GM21786 (cell line): ENCODE measurements around the gene CCRL2.
"Not testable (repeated sequence)": the region's sequence is repeated elsewhere in the genome, so short reads cannot be mapped to it uniquely, and the experiment has no call there.

Source experiments
- ATAC-seq: cut with Tn5 transposase; IDR thresholded peaks from one replicate; pipeline ENCODE4 v1.9.1; 2021; ENCODE audit not compliant: unreplicated experiment

CCRL2 gene

GRCh38 chr3:46401579-46401978, 5.5 kb upstream of the CCRL2 start:
- no peak for ATAC-seq

- not testable (repeated sequence) for ATAC-seq
Observed at GRCh38 chr3:46402902-46403301, 4.2 kb upstream of the CCRL2 start.

- no peak for ATAC-seq
Observed at GRCh38 chr3:46405301-46406019, 1.6 kb upstream of the CCRL2 start.

- no peak for ATAC-seq
Observed at GRCh38 chr3:46406443-46406787, 644 bp upstream of the CCRL2 start.

DNA sequence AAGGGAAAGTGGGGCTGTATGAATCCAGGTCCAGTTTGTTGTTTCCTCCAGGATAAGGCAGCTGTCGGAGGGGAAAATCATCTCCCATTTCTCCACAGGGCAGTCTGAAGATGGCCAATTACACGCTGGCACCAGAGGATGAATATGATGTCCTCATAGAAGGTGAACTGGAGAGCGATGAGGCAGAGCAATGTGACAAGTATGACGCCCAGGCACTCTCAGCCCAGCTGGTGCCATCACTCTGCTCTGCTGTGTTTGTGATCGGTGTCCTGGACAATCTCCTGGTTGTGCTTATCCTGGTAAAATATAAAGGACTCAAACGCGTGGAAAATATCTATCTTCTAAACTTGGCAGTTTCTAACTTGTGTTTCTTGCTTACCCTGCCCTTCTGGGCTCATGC, 911 bp downstream of the CCRL2 start:
- ATAC-seq: no peak

- ATAC-seq: no peak
Observed at GRCh38 chr3:46408853-46409252, 1.8 kb downstream of the CCRL2 start.

DNA sequence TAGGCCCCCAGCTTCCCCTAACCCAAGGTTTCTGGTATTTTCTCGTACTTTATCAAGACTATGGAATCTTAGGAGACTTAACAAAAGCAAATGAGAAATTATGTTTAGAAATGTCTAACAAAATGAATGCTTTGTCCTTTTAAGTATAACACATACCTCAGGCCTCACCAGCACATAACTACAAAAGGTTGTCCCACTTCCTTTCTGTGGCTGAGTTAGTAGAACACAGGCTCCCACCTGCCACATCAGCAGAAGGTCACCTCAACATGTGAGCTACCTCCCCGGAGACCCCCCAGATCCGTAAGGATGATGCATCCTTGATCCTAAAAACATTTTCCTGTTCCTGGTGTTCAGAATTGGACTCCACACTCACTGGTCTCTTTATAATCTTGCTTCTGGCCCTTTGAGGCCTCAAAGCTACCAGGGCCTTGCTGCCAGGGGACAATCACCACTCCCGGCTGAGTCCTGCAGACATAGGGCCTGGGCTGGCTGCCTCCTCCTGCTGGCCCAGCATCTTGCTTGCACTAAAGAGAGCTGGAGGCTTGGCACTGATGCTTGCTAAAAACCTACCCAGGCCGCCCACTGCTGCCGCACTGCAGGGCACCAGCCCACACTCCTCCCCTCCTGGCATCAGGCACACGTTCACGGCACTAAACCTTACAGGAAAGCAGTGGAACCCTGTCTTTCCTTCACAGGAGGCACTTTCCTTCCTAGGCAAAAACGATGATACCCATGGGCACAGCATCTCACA, 2.9 kb downstream of the CCRL2 start:
- no peak for ATAC-seq

DNA sequence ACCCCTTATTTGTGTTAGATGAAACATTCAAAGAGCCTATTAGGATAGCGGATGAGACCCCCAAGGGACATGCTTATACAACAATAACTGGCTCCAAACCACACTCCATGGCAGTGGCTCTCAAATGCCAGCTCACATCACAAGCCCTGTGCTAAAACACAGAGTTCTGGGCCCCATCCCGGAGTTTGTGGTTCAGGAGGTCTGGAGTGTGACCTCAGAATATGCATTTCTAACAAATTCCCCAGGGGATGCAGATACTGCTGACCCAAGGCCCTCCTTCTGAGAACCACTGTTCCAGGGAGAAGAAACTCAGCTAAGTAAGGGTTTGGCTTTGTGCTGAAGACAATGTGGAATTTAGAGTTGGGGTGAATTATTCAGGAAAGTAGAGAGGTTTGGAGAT, 3.6 kb downstream of the CCRL2 start:
- no peak for ATAC-seq

DNA sequence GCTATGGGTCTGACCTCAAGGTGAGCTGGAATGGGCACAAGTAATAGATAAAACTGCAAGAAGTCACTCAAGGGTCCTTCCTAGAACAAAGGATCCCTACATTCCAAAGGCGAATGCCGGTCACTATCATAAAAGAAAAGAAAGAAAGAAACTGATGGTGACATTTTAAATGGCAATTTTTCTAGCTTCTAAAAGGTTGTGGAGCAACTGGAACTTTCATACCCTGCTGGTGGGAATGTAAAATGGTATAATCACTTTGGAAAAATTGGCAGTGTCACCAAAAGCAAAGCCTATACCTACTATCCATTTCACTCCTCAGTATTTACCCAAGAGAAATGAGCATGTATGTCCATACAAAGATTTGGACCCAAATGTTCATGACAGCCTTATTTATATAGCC, 4.2 kb downstream of the CCRL2 start:
- ATAC-seq: no peak

- ATAC-seq: no peak
Observed at GRCh38 chr3:46412786-46413298, 5.8 kb downstream of the CCRL2 start.

GRCh38 chr3:46413951-46414350, 6.9 kb downstream of the CCRL2 start:
- ATAC-seq: no peak

DNA sequence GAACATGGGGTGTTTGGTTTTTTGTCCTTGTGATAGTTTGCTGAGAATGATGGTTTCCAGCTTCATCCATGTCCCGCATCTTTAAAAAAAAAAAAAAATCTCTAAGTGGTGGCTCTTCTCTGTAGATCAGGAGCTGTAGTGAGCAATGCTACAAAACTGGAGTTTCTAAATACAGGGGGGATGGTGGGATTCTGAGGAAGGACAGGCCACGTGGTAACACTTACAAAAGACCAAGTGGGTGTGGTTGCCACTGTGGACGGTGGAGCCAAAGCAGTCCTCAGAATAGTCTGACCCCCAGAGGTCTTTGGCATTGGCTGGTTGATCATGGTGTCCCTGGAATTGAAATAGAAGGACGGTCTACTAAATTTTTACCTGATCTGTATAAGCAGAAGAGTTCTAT, 7.7 kb downstream of the CCRL2 start:
- no peak for ATAC-seq

- no peak for ATAC-seq
Observed at GRCh38 chr3:46416125-46416810, 9.2 kb downstream of the CCRL2 start.

- ATAC-seq: no peak
Observed at GRCh38 chr3:46416811-46417510, 9.9 kb downstream of the CCRL2 start.

- no peak for ATAC-seq
Observed at GRCh38 chr3:46417841-46418611, 11.0 kb downstream of the CCRL2 start.

DNA sequence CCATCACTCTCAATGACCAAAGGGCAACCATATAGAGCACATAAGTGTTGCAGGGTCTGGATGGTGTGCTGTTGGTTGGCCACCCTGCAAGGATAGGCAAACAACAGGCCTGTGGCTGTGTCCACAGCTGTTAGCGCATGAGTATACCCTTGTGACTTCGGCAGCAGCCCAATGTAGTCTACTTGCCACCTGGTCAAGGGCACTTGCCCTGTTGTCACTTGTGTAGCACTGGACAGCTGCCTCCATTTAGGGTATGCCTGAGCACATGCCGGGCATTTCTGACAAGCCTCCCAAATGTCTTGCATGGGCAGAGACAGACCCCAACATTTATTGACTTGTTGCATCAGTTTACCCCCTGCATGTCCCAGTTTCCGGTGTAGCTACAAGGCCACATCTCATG, 12.8 kb downstream of the CCRL2 start:
- ATAC-seq: no peak

DNA sequence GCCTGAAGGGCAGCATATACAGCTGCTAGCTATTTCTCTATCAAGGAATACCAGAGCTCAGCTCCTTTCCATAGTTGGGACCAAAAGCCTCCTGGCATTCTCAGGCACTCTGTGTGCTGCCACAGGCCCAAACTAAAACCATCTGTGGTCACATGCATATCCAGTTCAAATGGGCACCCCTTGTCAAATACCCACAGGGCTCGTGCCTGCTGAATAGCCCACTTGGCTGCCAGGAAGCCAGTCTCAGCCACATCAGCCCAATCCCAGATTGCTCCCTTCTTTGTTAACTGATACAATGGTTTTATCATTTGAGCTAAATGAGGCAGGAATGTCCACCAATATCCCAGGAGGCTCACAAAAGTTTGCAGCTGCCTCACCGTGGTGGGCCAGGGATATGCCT, 13.9 kb downstream of the CCRL2 start:
- ATAC-seq: no peak

DNA sequence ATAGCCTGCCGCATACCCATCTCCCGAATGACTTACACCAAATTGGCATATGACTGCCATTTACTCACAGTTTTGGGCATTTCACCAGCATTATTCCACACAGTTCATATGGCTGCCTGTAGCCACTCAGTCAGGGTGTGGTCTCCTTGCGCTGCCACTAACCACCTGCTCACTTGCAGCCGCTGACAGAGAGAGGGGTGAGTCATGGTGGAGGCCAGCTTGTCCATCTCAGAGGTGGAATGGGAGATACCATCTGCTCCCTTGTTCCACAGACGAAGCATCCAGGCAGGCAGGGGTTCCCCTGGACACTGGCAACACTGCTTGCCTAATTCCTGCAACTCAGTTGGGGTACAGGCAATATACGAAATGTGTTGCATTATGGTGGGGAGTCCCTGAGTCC, 15.6 kb downstream of the CCRL2 start:
- ATAC-seq: no peak

GRCh38 chr3:46423588-46423987, 16.5 kb downstream of the CCRL2 start:
- ATAC-seq: no peak

DNA sequence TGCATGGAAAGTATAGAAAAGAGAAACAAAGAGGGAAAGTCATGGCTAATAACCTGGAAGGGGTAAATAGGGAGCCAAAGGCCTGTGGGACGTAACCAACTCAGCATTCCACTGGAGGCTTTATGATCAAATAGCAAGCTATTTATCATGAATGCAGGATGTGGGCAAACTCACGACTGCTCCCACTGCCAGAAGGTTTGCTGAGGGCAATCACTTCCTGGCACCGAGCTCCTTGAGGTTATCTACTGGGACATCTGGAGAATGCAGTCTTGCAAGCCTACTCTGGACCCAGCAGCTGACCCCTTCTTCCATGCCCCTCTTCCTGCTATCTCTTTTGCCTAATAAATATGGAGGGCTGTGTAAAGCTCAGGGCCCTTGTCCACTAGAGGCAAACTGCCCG, 19.4 kb downstream of the CCRL2 start:
- ATAC-seq: not testable (repeated sequence)

- ATAC-seq: not testable (repeated sequence)
Observed at GRCh38 chr3:46427404-46427803, 20.3 kb downstream of the CCRL2 start.
